A549 (cell line): ENCODE data around the gene ADGRG2.

Experiments used
- CBX2 ChIP-seq: fragments of 200-600 bp; sonication (generic); IDR thresholded peaks from 2 replicates; pipeline ENCODE4 v1.6.1; 2016; ENCODE audit warnings: low read depth, mild to moderate bottlenecking, borderline replicate concordance
- CTCF ChIP-seq: fragments of >200 bp; sonication (Bioruptor Twin); formaldehyde crosslinking; IDR thresholded peaks from 3 replicates; pipeline ENCODE4 v1.5.1; 2016
- EHMT2 ChIP-seq: fragments of 200-600 bp; sonication (generic); IDR thresholded peaks from 2 replicates; pipeline ENCODE4 v1.6.1; 2016; ENCODE audit warnings: antibody characterized with exemption, low read depth, mild to moderate bottlenecking, moderate library complexity
- POLR2A ChIP-seq: IDR thresholded peaks from 2 replicates; pipeline ENCODE4 v1.6.1; 2012; ENCODE audit warnings: mild to moderate bottlenecking, low read length
- ZFP36 ChIP-seq: fragments of 450-650 bp; IDR thresholded peaks from 2 replicates; pipeline ENCODE4 v1.6.1; 2014; ENCODE audit warnings: borderline replicate concordance; ENCODE audit not compliant: partially characterized antibody

GRCh38 chrX:18946611-18947010 lies 175.7 kb downstream of the ADGRG2 start:
- no peak for TF ChIP-seq CTCF
- no peak for TF ChIP-seq ZFP36
- TF ChIP-seq POLR2A = no peak
- TF ChIP-seq EHMT2 = no peak
- no peak for TF ChIP-seq CBX2
